Muscle layer of duodenum (tissue), 2 donors: ENCODE measurements around the gene PDS5B.
A peak's percentile ranks its signal among the peaks of the same experiment; 100 is the strongest.

Source experiments
- H3K27ac ChIP-seq: one replicate; pipeline ENCODE4 v1.7.0; 2013; ENCODE audit warnings: mild to moderate bottlenecking, low read length
- H3K27me3 ChIP-seq: one replicate; pipeline ENCODE4 v1.7.0; 2013; ENCODE audit warnings: low read depth, mild to moderate bottlenecking, control low read depth, low read length
- H3K36me3 ChIP-seq, 2 donors: one replicate each; pipeline ENCODE4 v1.7.0; 2013; ENCODE audit warnings: low read length in 2 of 2, control low read depth in 1 of 2, mild to moderate bottlenecking in 1 of 2; ENCODE audit not compliant: insufficient read depth in 2 of 2, control insufficient read depth in 1 of 2
- H3K4me1 ChIP-seq, 2 donors: one replicate each; pipeline ENCODE4 v1.7.0; 2013; ENCODE audit warnings: low read length in 2 of 2, mild to moderate bottlenecking in 2 of 2, control low read depth in 1 of 2, moderate library complexity in 1 of 2; ENCODE audit not compliant: insufficient read depth in 2 of 2, control insufficient read depth in 1 of 2
- H3K4me3 ChIP-seq, 2 donors: one replicate each; pipeline ENCODE4 v1.7.0; 2013; ENCODE audit warnings: low read length in 2 of 2, low read depth in 1 of 2, mild to moderate bottlenecking in 1 of 2
- H3K9me3 ChIP-seq, 2 donors: one replicate each; pipeline ENCODE4 v1.7.0; 2013; ENCODE audit warnings: low read length in 2 of 2, control low read depth in 1 of 2, mild to moderate bottlenecking in 1 of 2; ENCODE audit not compliant: control insufficient read depth in 1 of 2
- donor health status: healthy.

The PDS5B gene, protein sequence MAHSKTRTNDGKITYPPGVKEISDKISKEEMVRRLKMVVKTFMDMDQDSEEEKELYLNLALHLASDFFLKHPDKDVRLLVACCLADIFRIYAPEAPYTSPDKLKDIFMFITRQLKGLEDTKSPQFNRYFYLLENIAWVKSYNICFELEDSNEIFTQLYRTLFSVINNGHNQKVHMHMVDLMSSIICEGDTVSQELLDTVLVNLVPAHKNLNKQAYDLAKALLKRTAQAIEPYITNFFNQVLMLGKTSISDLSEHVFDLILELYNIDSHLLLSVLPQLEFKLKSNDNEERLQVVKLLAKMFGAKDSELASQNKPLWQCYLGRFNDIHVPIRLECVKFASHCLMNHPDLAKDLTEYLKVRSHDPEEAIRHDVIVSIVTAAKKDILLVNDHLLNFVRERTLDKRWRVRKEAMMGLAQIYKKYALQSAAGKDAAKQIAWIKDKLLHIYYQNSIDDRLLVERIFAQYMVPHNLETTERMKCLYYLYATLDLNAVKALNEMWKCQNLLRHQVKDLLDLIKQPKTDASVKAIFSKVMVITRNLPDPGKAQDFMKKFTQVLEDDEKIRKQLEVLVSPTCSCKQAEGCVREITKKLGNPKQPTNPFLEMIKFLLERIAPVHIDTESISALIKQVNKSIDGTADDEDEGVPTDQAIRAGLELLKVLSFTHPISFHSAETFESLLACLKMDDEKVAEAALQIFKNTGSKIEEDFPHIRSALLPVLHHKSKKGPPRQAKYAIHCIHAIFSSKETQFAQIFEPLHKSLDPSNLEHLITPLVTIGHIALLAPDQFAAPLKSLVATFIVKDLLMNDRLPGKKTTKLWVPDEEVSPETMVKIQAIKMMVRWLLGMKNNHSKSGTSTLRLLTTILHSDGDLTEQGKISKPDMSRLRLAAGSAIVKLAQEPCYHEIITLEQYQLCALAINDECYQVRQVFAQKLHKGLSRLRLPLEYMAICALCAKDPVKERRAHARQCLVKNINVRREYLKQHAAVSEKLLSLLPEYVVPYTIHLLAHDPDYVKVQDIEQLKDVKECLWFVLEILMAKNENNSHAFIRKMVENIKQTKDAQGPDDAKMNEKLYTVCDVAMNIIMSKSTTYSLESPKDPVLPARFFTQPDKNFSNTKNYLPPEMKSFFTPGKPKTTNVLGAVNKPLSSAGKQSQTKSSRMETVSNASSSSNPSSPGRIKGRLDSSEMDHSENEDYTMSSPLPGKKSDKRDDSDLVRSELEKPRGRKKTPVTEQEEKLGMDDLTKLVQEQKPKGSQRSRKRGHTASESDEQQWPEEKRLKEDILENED (N-terminal part only)

DNA sequence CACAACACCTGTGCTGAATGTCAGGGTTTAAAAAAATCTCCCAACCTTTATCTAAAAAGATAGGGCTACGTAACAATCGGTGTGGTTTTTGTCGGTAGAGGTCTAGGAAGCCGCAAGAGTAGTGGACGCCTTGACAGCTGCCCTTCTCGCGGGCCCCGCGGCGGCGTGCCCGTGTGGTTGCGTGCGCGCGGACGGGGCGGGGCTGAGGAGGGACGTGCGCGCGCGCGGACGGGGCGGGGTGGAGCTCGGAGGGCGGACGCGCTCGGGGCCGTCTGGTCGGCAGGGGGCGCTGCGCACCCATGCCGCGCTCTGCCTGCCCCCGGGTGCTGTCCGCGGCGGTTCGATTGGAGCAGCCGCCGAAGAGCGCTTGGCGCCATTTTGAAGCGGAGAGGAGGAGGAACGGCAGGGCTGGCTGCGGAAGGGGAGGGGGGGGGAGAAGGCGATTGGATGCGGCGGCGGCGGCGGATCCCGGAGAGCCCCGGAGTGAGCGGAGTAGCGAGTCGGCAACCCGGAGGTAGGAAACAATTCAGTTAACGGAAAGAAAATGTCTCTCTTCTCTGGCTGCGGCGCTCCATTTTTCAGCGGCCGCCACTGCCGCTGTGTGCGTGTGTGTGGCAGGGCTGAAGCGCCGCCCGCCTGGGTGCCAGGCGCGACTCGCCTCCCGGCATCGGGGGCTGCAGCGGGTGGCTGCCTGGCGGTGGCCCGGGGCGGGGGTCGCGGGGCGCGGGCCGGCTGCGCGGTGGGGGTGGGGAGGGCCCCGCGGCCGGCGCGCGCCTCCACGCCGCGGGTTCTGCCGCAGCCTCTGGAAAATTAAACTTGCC lies at the start of gene PDS5B:
Gene PDS5B, plus strand, starts transcription at position 373 of the 821 bp plus-strand sequence. CDS start 62,321 bp downstream, outside the sequence.
- no peaks in the 10 kb centered on the region for H3K36me3 ChIP-seq
- H3K27me3 ChIP-seq: no peaks in the 10 kb centered on the region
- peak within 1 kb of the TSS; percentile 94 for H3K27ac ChIP-seq
- H3K4me3 ChIP-seq: peak within 1 kb of the TSS; percentile 78 to 97
- H3K9me3 ChIP-seq: no peaks in the 10 kb centered on the region
- peaks cover 0 to 12% of the 10 kb centered on the region in 2 donors for H3K4me1 ChIP-seq

DNA sequence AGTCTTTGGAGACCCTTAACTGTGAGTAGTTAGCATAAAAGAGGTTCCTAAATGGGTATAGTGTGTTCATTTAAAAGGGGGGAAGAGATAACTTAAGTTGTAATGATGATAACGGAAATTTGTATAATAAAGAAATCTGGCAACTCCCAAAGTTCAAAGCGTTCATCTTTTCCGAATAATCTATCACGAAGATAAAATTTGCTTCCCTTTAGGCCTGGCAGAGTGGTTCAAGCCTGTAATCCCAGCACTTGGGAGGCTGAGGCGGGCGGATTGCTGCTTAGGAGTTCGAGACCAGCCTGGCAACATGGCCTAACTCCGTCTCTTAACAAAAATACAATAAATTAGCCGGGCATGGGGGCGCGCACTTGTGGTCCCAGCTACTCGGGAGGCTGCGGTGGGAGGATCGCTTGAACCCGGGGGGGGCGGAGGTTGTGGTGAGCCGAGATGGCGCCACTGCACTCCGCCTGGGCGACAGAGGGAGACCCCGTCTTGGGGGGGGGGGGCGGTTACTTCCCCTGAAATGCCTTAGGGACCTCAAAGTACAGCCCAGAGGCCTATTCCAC lies 48.6 kb upstream of the PDS5B start:
- H3K4me1 ChIP-seq: peaks cover 12 to 27% of the 10 kb centered on the region in 2 donors
- H3K9me3 ChIP-seq: no peaks in the 10 kb centered on the region
- H3K36me3 ChIP-seq: peaks cover 0 to 11% of the 10 kb centered on the region in 2 donors
- H3K27ac ChIP-seq: peak overlapping the region; percentile 100
- peak overlapping the region; percentile 94 to 100 for H3K4me3 ChIP-seq
- H3K27me3 ChIP-seq: no peaks in the 10 kb centered on the region

DNA sequence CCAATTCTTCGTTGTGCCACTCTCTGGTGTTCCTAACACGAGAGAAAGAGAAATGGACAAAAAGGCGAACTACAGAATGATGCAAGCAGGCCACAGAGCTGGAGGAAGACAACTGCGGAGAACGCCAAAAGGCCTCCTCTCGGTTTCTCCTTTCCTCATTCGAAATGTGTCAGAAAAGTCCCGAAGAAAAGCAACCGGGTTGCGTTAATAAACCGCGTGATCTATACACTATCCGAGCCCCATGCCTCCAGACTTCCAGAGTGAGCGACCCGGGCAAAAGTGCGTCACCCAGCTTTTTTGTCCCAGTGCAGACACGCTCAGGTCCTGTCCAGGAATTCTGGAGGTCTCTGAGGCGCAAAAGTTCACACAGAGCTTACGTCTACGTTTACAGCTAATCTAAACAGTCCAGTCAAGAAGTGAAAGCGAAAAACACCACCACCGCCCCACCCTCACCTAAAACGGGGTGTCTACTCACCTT lies 48.1 kb upstream of the PDS5B start:
- Histone ChIP-seq H3K27me3 (no peaks in the 10 kb centered on the region), H3K27ac (peak overlapping the region; percentile 100), H3K36me3 (peaks cover 0 to 11% of the 10 kb centered on the region in 2 donors), H3K4me1 (peaks cover 12 to 27% of the 10 kb centered on the region in 2 donors), H3K9me3 (no peaks in the 10 kb centered on the region), H3K4me3 (peak overlapping the region; percentile 94 to 100)

DNA sequence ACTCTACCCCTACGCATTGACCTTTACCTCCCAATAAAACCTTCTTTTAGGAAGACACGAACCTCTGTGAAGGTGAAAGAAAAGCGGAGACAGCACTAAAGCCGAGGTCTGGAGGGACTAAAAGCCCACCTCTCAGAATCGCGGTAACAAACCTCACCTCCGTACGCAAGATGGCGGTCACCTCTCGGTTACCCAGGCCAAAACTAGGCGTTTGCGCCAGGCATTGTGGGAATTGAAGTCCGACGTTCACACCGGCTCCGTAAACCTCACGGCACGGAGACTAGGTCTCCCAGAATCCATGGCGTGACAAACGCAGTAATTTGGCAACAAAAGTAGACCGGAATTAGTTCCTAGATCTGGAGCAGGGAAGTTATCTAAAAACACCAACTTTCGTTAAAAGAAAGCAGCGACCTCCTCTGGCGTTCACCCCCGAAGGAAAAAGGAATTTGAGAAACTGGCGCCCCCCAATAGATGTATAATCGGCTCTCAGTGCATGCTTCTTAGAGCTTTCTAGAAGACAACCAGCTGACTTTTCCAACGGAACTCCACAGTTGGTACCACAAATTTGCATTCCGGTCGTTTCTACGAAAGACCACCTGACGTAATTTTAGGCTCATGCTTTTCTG lies 47.5 kb upstream of the PDS5B start, which contains the start of gene N4BP2L2:
Gene N4BP2L2, minus strand, starts transcription at position 175 of the 626 bp plus-strand sequence. CDS start 1,768 bp downstream, outside the sequence.
- H3K27ac ChIP-seq: peak within 1 kb of the TSS; percentile 100
- H3K9me3 ChIP-seq: no peaks in the 10 kb centered on the region
- no peaks in the 10 kb centered on the region for H3K27me3 ChIP-seq
- peaks cover 0 to 11% of the 10 kb centered on the region in 2 donors for H3K36me3 ChIP-seq
- peaks cover 12 to 25% of the 10 kb centered on the region in 2 donors for H3K4me1 ChIP-seq
- H3K4me3 ChIP-seq: peak within 1 kb of the TSS; percentile 94 to 100

DNA sequence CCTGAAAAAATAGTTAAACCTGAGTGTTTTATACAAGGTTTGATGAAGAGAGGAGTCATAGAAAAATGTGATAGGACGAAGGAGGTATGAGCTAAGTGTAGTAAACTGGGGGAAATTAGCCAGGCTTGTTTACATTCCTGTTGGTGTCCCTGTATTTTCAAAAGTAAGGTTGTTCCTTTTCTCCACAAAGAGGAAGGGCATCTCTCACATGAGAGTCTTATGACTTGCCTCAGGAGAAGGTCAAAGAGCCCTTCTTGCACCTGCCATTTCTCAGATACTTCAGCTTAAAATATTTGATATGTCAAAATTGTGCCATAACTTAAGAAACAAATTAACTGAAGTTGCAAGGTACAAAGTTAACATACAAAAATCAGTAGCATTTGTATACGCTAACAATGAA lies 44.0 kb upstream of the PDS5B start:
- Histone ChIP-seq H3K9me3 (no peaks in the 10 kb centered on the region), H3K4me1 (peaks cover 0 to 3% of the 10 kb centered on the region in 2 donors), H3K27ac (no peak overlapping the region), H3K4me3 (no peak overlapping the region), H3K27me3 (no peaks in the 10 kb centered on the region), H3K36me3 (no peaks in the 10 kb centered on the region)

DNA sequence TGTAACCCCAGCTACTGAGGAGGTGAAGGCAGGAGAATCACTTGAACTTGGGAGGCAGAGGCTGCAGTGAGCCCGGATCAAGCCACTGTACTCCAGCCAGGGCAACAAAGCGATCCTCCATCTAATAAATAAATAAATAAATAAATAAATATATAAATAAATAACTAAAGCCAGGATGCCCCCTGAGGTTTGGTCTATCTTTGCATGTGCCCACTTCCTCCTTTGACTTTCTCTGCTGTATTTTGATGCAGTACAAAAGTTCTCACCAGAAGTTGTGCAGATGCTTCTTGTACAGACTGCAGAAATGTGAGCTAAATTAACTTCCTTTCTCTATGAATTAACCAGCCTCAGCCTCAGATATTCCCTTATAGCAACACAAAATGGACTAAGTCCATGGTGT lies 41.2 kb upstream of the PDS5B start:
- H3K27me3 ChIP-seq: no peaks in the 10 kb centered on the region
- no peaks in the 10 kb centered on the region for H3K4me1 ChIP-seq
- no peak overlapping the region for H3K27ac ChIP-seq
- no peaks in the 10 kb centered on the region for H3K36me3 ChIP-seq
- no peak overlapping the region for H3K4me3 ChIP-seq
- H3K9me3 ChIP-seq: no peaks in the 10 kb centered on the region

DNA sequence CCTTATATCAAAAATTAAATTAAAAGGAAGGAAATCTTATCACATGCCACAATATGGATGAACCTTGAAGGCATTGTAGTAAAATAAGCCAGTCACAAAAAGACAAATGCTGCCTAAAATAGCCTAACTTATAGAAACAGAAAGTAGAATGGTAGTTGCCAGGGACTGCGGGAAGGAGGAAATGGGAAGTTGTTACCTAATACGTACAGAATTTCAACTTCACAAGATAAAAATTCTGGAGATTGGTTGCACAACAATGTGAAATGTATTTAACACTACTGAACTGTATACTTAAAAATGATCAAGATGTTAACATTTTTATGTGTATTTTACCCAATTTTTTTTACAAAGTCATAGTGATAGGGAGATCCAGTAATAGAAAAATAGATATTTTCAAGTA lies 37.4 kb upstream of the PDS5B start:
- Histone ChIP-seq H3K4me1 (no peaks in the 10 kb centered on the region), H3K27ac (no peak overlapping the region), H3K4me3 (no peak overlapping the region), H3K27me3 (no peaks in the 10 kb centered on the region), H3K36me3 (no peaks in the 10 kb centered on the region), H3K9me3 (no peaks in the 10 kb centered on the region)

DNA sequence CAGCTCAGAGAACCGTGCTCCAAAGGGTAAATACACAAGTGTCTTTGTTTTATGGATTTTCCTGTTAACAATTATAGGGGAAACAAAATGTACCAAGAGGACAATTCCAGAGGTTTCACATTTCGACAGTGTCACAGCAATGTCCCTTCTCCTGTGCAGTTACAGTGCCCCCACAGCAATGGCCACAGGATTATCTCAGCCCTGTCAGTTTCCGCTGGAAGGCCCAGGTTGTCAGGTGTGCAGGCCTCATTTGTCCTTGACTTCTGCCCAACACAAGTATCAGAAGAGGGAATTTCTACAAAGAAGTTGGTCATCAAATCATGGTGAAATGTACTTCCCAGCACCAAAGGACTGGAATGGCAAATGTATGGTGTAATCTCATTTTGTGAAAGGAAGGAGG lies 36.5 kb upstream of the PDS5B start:
- H3K27me3 ChIP-seq: no peaks in the 10 kb centered on the region
- no peaks in the 10 kb centered on the region for H3K36me3 ChIP-seq
- no peaks in the 10 kb centered on the region for H3K4me1 ChIP-seq
- H3K27ac ChIP-seq: no peak overlapping the region
- no peak overlapping the region for H3K4me3 ChIP-seq
- no peaks in the 10 kb centered on the region for H3K9me3 ChIP-seq

DNA sequence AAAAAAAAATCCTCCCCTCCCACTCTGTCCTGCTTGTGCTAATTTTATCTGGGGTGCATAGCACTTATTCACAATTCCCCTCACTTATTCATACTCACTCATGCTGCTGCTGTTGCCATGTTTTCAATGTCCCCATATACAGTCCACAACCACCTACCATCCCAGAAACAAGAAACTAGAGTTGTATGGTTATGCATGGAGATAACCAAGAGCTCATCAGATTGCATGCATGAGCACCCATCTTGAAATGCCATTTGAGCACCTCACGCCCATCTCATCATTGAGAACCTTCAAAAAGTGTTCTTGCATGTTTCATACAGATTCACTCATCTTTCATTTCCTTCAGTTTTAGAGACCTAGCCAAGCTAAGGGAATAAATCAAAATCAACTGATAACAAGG lies 32.5 kb upstream of the PDS5B start:
- Histone ChIP-seq H3K27me3 (no peaks in the 10 kb centered on the region), H3K4me3 (no peak overlapping the region), H3K36me3 (no peaks in the 10 kb centered on the region), H3K9me3 (no peaks in the 10 kb centered on the region), H3K27ac (no peak overlapping the region), H3K4me1 (no peaks in the 10 kb centered on the region)
